Spinal cord (tissue), 4 donors: ENCODE results near the gene CYBRD1. TPM values are rescaled to one million over a fixed set of nuclear protein-coding genes. Genes with fewer than 3 reads are reported as not detected.

Source experiments
- polyA plus RNA-seq, 2 donors: library from polyadenylated mRNA; unstranded; fragments of 120-200 nt; gene quantifications; one replicate each; pipeline ENCODE4 v1.2.1, GENCODE V29; 2013; ENCODE audit not compliant: insufficient read length in 2 of 2
- small RNA-seq: library from RNA; depleted of rRNA; stranded (forward); fragments of <200 nt; gene quantifications from one replicate; pipeline ENCODE3, GENCODE V24; 2014; ENCODE audit warnings: low replicate concordance
- total RNA-seq, 2 donors: library from RNA; depleted of rRNA in 1 of 2; stranded (reverse); fragments of 120-200 nt in 1 of 2; fragments of >200 nt in 1 of 2; gene quantifications; one replicate each; pipeline versions ENCODE4 v1.2.3 to v1.2.4, GENCODE V29; 2013 to 2014

The CYBRD1 gene
- total and polyA plus RNA-seq, 4 donors: 20.7 to 138 (median 67.4) TPM

Small RNA genes within 50 kb of the gene (small RNA-seq; reads per million reads assigned to genes)
- gene AC007969.2 (not detected), gene RPL21P38 (not detected)

Other genes with a start within 250 kb of the CYBRD1 start
- gene METTL8, start 88.5 kb upstream of the CYBRD1 start, total RNA-seq: 10 to 100 TPM; 19.5 to 25.9 TPM
- 10 to 100 TPM; 14.3 to 15.6 TPM for gene METTL8, start 88.5 kb upstream of the CYBRD1 start, polyA plus RNA-seq
- gene DCAF17, start 88.2 kb upstream of the CYBRD1 start, total RNA-seq: 10 to 100 TPM; 28.5 to 55.6 TPM
- gene DCAF17, start 88.2 kb upstream of the CYBRD1 start, polyA plus RNA-seq: 10 to 100 TPM; 19.7 to 25.1 TPM
- gene DYNC1I2, start 165.0 kb downstream of the CYBRD1 start, total RNA-seq: 100 to 1,000 TPM; 127 to 187 TPM
- 100 to 1,000 TPM; 202 to 209 TPM for gene DYNC1I2, start 165.0 kb downstream of the CYBRD1 start, polyA plus RNA-seq